HL-60 (cell line): Measurements from ENCODE around the gene HOXB6.

ENCODE experiments used
- DNase-seq, 2 experiments: peaks; one replicate each; pipeline ENCODE4 v3.0.0-alpha.2; 2010 to 2020; ENCODE audit warnings: low read depth in 1 of 2, low spot score in 1 of 2
- H3K27ac ChIP-seq: fragments of 250-450 bp; sonication (Bioruptor Pico); replicated peaks from 2 replicates; pipeline ENCODE4 v1.5.1; 2020; ENCODE audit warnings: mild to moderate bottlenecking, moderate library complexity
- H3K27me3 ChIP-seq: fragments of 250-450 bp; sonication (Bioruptor Pico); 2 replicates; pipeline ENCODE4 v1.5.1; 2021; ENCODE audit warnings: mild to moderate bottlenecking, moderate library complexity; ENCODE audit not compliant: insufficient read depth, poor library complexity, severe bottlenecking
- H3K4me3 ChIP-seq: replicated peaks from 2 replicates; pipeline ENCODE4 v1.5.1; 2011; ENCODE audit warnings: mild to moderate bottlenecking, control low read depth, low read length; ENCODE audit not compliant: insufficient read depth
- CTCF ChIP-seq: IDR thresholded peaks from one replicate; pipeline ENCODE4 v1.5.1; 2011; ENCODE audit warnings: low read length, control low read depth, inconsistent platforms; ENCODE audit not compliant: insufficient read depth
- GABPA ChIP-seq: IDR thresholded peaks from 2 replicates; pipeline ENCODE4 v1.6.1; 2012; ENCODE audit warnings: low read depth
- POLR2AphosphoS5 ChIP-seq: IDR thresholded peaks from 2 replicates; pipeline ENCODE4 v1.6.1; 2012; ENCODE audit warnings: low read depth
- REST ChIP-seq: IDR thresholded peaks from 2 replicates; pipeline ENCODE4 v1.6.1; 2012; ENCODE audit warnings: low read depth; ENCODE audit not compliant: insufficient replicate concordance
- SPI1 ChIP-seq: IDR thresholded peaks from 2 replicates; pipeline ENCODE4 v1.6.1; 2012; ENCODE audit warnings: low read depth, mild to moderate bottlenecking, borderline replicate concordance

The HOXB6 gene

GRCh38 chr17:48636177-48637018 is 31.6 kb upstream of the HOXB6 start:
- peak; percentile 37 to 70 for DNase-seq
- TF ChIP-seq CTCF (peak; percentile 9), SPI1 (no peak)
- H3K27ac ChIP-seq = no peak overlapping the region
- H3K27me3 ChIP-seq = peaks cover 77% of the 10 kb centered on the region
- H3K4me3 ChIP-seq = no peak overlapping the region

GRCh38 chr17:48634493-48635208 is 29.9 kb upstream of the HOXB6 start:
- H3K4me3 ChIP-seq = no peak overlapping the region
- TF ChIP-seq SPI1 (no peak), REST (no peak), GABPA (no peak), CTCF (no peak), POLR2AphosphoS5 (no peak)
- peaks cover 76% of the 10 kb centered on the region for H3K27me3 ChIP-seq
- no peak overlapping the region for H3K27ac ChIP-seq
- DNase-seq = no peak

GRCh38 chr17:48633266-48633677 is 28.5 kb upstream of the HOXB6 start:
- TF ChIP-seq CTCF = no peak
- TF ChIP-seq POLR2AphosphoS5 = no peak
- no peak for TF ChIP-seq SPI1
- TF ChIP-seq REST = no peak
- TF ChIP-seq GABPA = no peak
- H3K27me3 ChIP-seq = peaks cover 85% of the 10 kb centered on the region
- no peak overlapping the region for H3K4me3 ChIP-seq
- DNase-seq = no peak
- H3K27ac ChIP-seq = no peak overlapping the region
